H9 (cell line): ENCODE measurements around the gene LPGAT1. TPM values are rescaled to one million over a fixed set of nuclear protein-coding genes. Genes with fewer than 3 reads are reported as not detected.
A peak's percentile ranks its signal among the peaks of the same experiment; 100 is the strongest.

Experiments used
- DNase-seq: peaks from one replicate; pipeline ENCODE4 v3.0.0-alpha.2; 2017
- H2AFZ ChIP-seq: one replicate; pipeline ENCODE4 v1.6.1; 2013; ENCODE audit warnings: mild to moderate bottlenecking, low read length, control low read depth, moderate library complexity
- H2AK5ac ChIP-seq: 2 replicates; pipeline ENCODE4 v1.6.1; 2013; ENCODE audit warnings: low read length, control low read depth, mixed read lengths; ENCODE audit not compliant: insufficient read length
- H2BK120ac ChIP-seq: one replicate; pipeline ENCODE4 v1.6.1; 2013; ENCODE audit warnings: low read depth, mild to moderate bottlenecking, low read length, control low read depth, inconsistent platforms; ENCODE audit not compliant: poor library complexity, severe bottlenecking
- H2BK12ac ChIP-seq: 2 replicates; pipeline ENCODE4 v1.6.1; 2013; ENCODE audit warnings: low read length, control low read depth, mixed read lengths, low read depth; ENCODE audit not compliant: insufficient read length
- H2BK15ac ChIP-seq: 2 replicates; pipeline ENCODE4 v1.6.1; 2013; ENCODE audit warnings: low read depth, low read length, control low read depth
- H2BK20ac ChIP-seq: one replicate; pipeline ENCODE4 v1.6.1; 2013; ENCODE audit warnings: low read depth, mild to moderate bottlenecking, low read length, control low read depth, inconsistent platforms; ENCODE audit not compliant: poor library complexity, severe bottlenecking
- H2BK5ac ChIP-seq: 2 replicates; pipeline ENCODE4 v1.6.1; 2013; ENCODE audit warnings: low read length, control low read depth, mixed read lengths; ENCODE audit not compliant: insufficient read length
- H3K14ac ChIP-seq: 2 replicates; pipeline ENCODE4 v1.6.1; 2013; ENCODE audit warnings: low read length, control low read depth; ENCODE audit not compliant: insufficient read depth
- H3K18ac ChIP-seq: 2 replicates; pipeline ENCODE4 v1.6.1; 2013; ENCODE audit warnings: low read depth, mild to moderate bottlenecking, mixed read lengths, low read length, control low read depth; ENCODE audit not compliant: insufficient read length
- H3K23ac ChIP-seq: 2 replicates; pipeline ENCODE4 v1.6.1; 2013; ENCODE audit warnings: low read length, control low read depth, mixed read lengths, low read depth; ENCODE audit not compliant: insufficient read length
- H3K23me2 ChIP-seq: 2 replicates; pipeline ENCODE4 v1.6.1; 2013; ENCODE audit warnings: low read depth, mild to moderate bottlenecking, mixed read lengths, low read length, control low read depth; ENCODE audit not compliant: insufficient read length, poor library complexity, severe bottlenecking
- H3K27ac ChIP-seq: 2 replicates; pipeline ENCODE4 v1.5.1; 2013; ENCODE audit warnings: low read length, control low read depth, mixed read lengths, low read depth; ENCODE audit not compliant: insufficient read length
- H3K27me3 ChIP-seq: 2 replicates; pipeline ENCODE4 v1.6.1; 2013; ENCODE audit warnings: low read length, control low read depth, inconsistent platforms; ENCODE audit not compliant: insufficient read depth
- H3K4ac ChIP-seq: 2 replicates; pipeline ENCODE4 v1.6.1; 2013; ENCODE audit warnings: low read depth, mild to moderate bottlenecking, control low read depth, inconsistent platforms, low read length, moderate library complexity
- H3K4me1 ChIP-seq: 2 replicates; pipeline ENCODE4 v1.6.1; 2013; ENCODE audit warnings: low read length, control low read depth, inconsistent platforms; ENCODE audit not compliant: insufficient read depth
- H3K4me2 ChIP-seq: 2 replicates; pipeline ENCODE4 v1.6.1; 2013; ENCODE audit warnings: low read length, control low read depth, mixed read lengths; ENCODE audit not compliant: insufficient read length, insufficient read depth
- H3K56ac ChIP-seq: 2 replicates; pipeline ENCODE4 v1.6.1; 2013; ENCODE audit warnings: low read depth, mild to moderate bottlenecking, mixed read lengths, low read length, control low read depth; ENCODE audit not compliant: insufficient read length
- H3K79me1 ChIP-seq: 2 replicates; pipeline ENCODE4 v1.6.1; 2013; ENCODE audit warnings: low read depth, mild to moderate bottlenecking, moderate library complexity, low read length, control low read depth, inconsistent platforms; ENCODE audit not compliant: insufficient read depth, poor library complexity, severe bottlenecking
- H3K79me2 ChIP-seq: 2 replicates; pipeline ENCODE4 v1.6.1; 2013; ENCODE audit warnings: low read length, control low read depth, inconsistent platforms; ENCODE audit not compliant: insufficient read depth
- H3K9ac ChIP-seq: 2 replicates; pipeline ENCODE4 v1.6.1; 2013; ENCODE audit warnings: low read length, control low read depth, mixed read lengths; ENCODE audit not compliant: insufficient read length; ENCODE audit errors: extremely low read depth
- H3K9me3 ChIP-seq: one replicate; pipeline ENCODE4 v1.6.1; 2013; ENCODE audit warnings: low read depth, low read length, inconsistent platforms; ENCODE audit not compliant: control insufficient read depth
- H3T11ph ChIP-seq: one replicate; pipeline ENCODE4 v1.6.1; 2013; ENCODE audit warnings: mild to moderate bottlenecking, low read length, control low read depth, inconsistent platforms
- H4K20me1 ChIP-seq: one replicate; pipeline ENCODE4 v1.6.1; 2013; ENCODE audit not compliant: control insufficient read depth, insufficient read length, insufficient read depth
- H4K5ac ChIP-seq: 2 replicates; pipeline ENCODE4 v1.6.1; 2013; ENCODE audit warnings: low read depth, mild to moderate bottlenecking, mixed read lengths, low read length, control low read depth; ENCODE audit not compliant: insufficient read length
- H4K8ac ChIP-seq: replicated peaks from 2 replicates; pipeline ENCODE4 v1.6.1; 2013; ENCODE audit warnings: low read length, control low read depth, mixed read lengths, low read depth; ENCODE audit not compliant: insufficient read length
- H4K91ac ChIP-seq: 2 replicates; pipeline ENCODE4 v1.6.1; 2013; ENCODE audit warnings: low read depth, mild to moderate bottlenecking, moderate library complexity, mixed read lengths, low read length, control low read depth; ENCODE audit not compliant: insufficient read length
- H3K27ac Mint-ChIP-seq, 3 experiments: 2 replicates in 2 of 3; 3 replicates in 1 of 3; pipeline ENCODE4 v1.8.0; 2020 to 2021; ENCODE audit warnings: mixed read lengths in 3 of 3, mild to moderate bottlenecking in 1 of 3, moderate library complexity in 1 of 3
- H3K27me3 Mint-ChIP-seq: 2 replicates; pipeline ENCODE4 v1.8.0; 2021; ENCODE audit warnings: low read depth, mild to moderate bottlenecking, moderate library complexity, mixed read lengths
- H3K36me3 Mint-ChIP-seq, 3 experiments: 2 replicates in 2 of 3; 3 replicates in 1 of 3; pipeline ENCODE4 v1.8.0; 2020 to 2021; ENCODE audit warnings: low read depth in 3 of 3, mixed read lengths in 3 of 3; ENCODE audit not compliant: insufficient read depth in 1 of 3
- H3K4me1 Mint-ChIP-seq, 2 experiments: 2 replicates each; pipeline ENCODE4 v1.8.0; 2020; ENCODE audit warnings: mixed read lengths in 2 of 2
- H3K4me3 Mint-ChIP-seq, 2 experiments: 2 replicates in 1 of 2; 3 replicates in 1 of 2; pipeline ENCODE4 v1.8.0; 2020 to 2021; ENCODE audit warnings: mild to moderate bottlenecking in 2 of 2, mixed read lengths in 2 of 2, moderate library complexity in 1 of 2
- H3K9me3 Mint-ChIP-seq, 2 experiments: 2 replicates in 1 of 2; 3 replicates in 1 of 2; pipeline ENCODE4 v1.8.0; 2020; ENCODE audit warnings: mild to moderate bottlenecking in 2 of 2, mixed read lengths in 2 of 2, moderate library complexity in 1 of 2
- CTCF ChIP-seq: fragments of 200-600 bp; sonication (generic); conservative IDR thresholded peaks from 3 replicates; pipeline ENCODE4 v1.8.0; 2021; ENCODE audit warnings: antibody characterized with exemption, mild to moderate bottlenecking
- WGBS: extraction: QIAGEN DNeasy Blood & Tissue Kit; methylation state at CpG from one replicate; pipeline ENCODE4 v1.1.7; 2013; ENCODE audit warnings: missing lambda C conversion rate, low lambda C conversion rate, mixed read lengths; ENCODE audit not compliant: insufficient read length; ENCODE audit errors: extremely low coverage; 5-methylcytosine and 5-hydroxymethylcytosine counted together
- total RNA-seq: library from RNA; stranded (reverse); gene quantifications from 2 replicates; pipeline ENCODE4 v1.2.1, GENCODE V29; 2021

The LPGAT1 gene
- total RNA-seq, 1 experiment from 2014 or later, result 12.2 TPM

GRCh38 chr1:211828584-211829342, 1.8 kb downstream of the LPGAT1 start:
- Histone ChIP-seq H3K27ac (no peak overlapping the region), H4K8ac (no peak overlapping the region), H3K56ac (no peak overlapping the region), H3K4me2 (peak overlapping the region; percentile 83), H2AK5ac (no peak overlapping the region), H3K23me2 (peaks cover 11% of the 10 kb centered on the region), H3K9me3 (no peaks in the 10 kb centered on the region), H2AFZ (no peak overlapping the region), H3K4me1 (no peaks in the 10 kb centered on the region), H3K18ac (no peak overlapping the region), H3K4ac (no peak overlapping the region), H3K79me2 (no peaks in the 10 kb centered on the region), H2BK15ac (no peak overlapping the region), H3K23ac (no peak overlapping the region), H3K14ac (no peak overlapping the region), H3K27me3 (no peaks in the 10 kb centered on the region; the same call in 1 of the 2 replicates), H2BK5ac (no peak overlapping the region), H3K79me1 (no peaks in the 10 kb centered on the region), H4K91ac (no peak overlapping the region), H2BK20ac (no peak overlapping the region), H2BK12ac (no peak overlapping the region), H3T11ph (no peak overlapping the region), H3K9ac (no peak overlapping the region), H4K5ac (no peak overlapping the region), H2BK120ac (no peak overlapping the region), H4K20me1 (no peaks in the 10 kb centered on the region)
- H3K36me3 Mint-ChIP-seq, result no peaks in the 10 kb centered on the region
- peak overlapping the region; percentile 78 to 95 for H3K4me3 Mint-ChIP-seq
- no peak for TF ChIP-seq CTCF
- no peak for DNase-seq
- H3K27me3 Mint-ChIP-seq, result peaks cover 19% of the 10 kb centered on the region
- 100% methylated on average over 1 of the region's 9 CpGs for WGBS
- H3K4me1 Mint-ChIP-seq, result peaks cover 15 to 17% of the 10 kb centered on the region in 2 experiments
- no peak overlapping the region for H3K27ac Mint-ChIP-seq
- H3K9me3 Mint-ChIP-seq, result no peaks in the 10 kb centered on the region
